Measurements from ENCODE around the gene PKD2L1.

DNA sequence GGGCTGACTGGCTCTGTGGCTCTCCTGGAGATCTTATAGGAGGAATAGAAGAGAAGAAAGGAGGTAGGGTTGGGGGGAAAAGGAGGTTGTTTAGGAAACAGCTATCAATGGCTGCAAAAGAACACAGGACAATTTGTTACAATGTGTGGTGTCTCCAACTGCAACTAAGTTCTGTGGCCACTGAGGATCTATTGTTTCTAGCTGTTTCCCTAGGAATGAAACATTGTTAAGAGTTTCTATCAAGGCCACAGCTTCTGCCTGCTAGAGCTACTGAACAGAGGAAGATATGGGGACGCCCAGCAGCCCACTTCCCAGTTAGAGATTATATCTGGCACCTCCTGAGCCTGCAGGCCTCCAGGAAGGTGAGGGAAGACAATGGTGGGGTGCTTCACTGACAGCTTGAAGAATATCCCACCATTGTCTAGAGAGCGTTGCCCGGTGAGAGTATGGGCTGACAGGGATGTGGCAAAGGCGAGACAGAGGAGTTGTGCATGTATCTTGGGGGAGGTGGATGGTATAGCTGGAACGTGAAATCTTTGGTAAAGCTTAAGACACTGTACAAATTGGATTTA is 21.0 kb upstream of the PKD2L1 start:
- TF ChIP-seq, protein P1, sequence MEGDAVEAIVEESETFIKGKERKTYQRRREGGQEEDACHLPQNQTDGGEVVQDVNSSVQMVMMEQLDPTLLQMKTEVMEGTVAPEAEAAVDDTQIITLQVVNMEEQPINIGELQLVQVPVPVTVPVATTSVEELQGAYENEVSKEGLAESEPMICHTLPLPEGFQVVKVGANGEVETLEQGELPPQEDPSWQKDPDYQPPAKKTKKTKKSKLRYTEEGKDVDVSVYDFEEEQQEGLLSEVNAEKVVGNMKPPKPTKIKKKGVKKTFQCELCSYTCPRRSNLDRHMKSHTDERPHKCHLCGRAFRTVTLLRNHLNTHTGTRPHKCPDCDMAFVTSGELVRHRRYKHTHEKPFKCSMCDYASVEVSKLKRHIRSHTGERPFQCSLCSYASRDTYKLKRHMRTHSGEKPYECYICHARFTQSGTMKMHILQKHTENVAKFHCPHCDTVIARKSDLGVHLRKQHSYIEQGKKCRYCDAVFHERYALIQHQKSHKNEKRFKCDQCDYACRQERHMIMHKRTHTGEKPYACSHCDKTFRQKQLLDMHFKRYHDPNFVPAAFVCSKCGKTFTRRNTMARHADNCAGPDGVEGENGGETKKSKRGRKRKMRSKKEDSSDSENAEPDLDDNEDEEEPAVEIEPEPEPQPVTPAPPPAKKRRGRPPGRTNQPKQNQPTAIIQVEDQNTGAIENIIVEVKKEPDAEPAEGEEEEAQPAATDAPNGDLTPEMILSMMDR (IDR thresholded peaks at IDR 0.05) = no peak
- TF ChIP-seq EZH2 (IDR thresholded peaks at IDR 0.05; ENCODE audit: borderline replicate concordance, insufficient read depth, low read depth, low read length, poor library complexity, severe bottlenecking) = no peak

Data from B cell (primary cell).